Cortex of kidney (tissue), 1 donor: ENCODE results near the gene ARL4D.
"Not testable (repeated sequence)": the region's sequence is repeated elsewhere in the genome, so short reads cannot be mapped to it uniquely, and the experiment has no call there.

Experiments
- DNase-seq: peaks from one replicate; lab custom pipeline; 2025; lab: John Stamatoyannopoulos, UW

ARL4D gene, protein sequence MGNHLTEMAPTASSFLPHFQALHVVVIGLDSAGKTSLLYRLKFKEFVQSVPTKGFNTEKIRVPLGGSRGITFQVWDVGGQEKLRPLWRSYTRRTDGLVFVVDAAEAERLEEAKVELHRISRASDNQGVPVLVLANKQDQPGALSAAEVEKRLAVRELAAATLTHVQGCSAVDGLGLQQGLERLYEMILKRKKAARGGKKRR

GRCh38 chr17:43398724-43399595 is at the start of gene ARL4D:
TSS of gene ARL4D (plus strand) at chr17:43398993. CDS start at chr17:43399733, 740 bp downstream.
- DNase-seq: no peak

DNA sequence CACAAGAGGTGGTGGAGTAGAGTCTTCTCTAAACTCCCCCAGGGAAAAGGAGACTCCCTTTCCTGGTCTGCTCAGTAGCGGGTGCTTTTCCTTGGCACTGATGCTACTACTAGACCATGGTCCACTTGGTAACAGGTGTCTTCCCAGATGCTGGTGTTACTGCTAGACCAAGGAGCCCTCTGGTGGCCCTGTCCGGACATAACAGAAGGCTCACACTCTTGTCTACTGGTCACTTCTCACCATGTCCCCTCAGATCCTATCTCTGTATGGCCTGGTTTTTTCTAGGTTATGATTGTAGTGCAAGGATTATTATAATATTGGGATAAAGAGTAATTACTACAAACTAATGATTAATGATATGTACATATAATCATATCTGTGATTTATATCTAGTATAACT is 49.7 kb upstream of the ARL4D start:
- DNase-seq: no peak

- DNase-seq: no peak
These were observed 47.9 kb upstream of the ARL4D start for GRCh38 chr17:43350888-43351361.

- DNase-seq: no peak
These were observed 47.1 kb upstream of the ARL4D start for GRCh38 chr17:43351691-43352090.

DNA sequence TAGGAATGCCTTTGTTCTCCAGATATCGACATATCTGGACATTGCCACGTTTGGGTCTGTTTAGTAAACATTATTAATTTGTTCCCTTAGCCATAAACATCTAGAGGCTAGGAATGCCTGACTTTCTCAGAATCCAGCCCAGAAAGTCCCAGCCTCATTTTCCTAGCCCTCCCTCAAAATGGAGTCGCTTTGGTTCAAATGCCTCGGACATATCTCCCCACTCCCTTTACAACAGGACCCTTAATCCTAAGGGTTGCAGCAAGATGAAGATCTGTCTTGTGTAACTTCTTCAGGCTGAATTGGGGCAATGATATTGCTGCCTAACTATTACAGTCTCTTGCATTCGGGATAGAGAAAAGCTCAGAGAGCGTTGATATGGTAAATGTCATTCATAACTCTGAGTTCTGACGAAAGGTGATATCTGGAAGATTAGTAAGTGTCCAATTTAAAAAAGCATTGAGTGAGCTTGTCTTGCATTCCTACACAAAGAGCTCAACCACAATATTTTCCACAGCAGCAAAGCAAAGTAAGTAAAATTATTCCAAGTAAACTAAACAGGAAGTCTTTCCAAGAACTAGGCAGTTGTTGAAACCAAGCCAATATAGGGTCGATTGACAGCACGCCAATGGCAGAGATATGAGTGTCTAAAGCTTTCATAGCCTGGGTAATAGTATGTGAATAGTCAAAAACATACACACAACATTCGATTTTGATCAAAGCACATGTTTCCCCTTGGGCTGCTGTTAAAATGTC is 46.0 kb upstream of the ARL4D start:
- no peak for DNase-seq

- no peak for DNase-seq
These were observed 45.4 kb upstream of the ARL4D start for GRCh38 chr17:43353393-43353792.

- DNase-seq: no peak
These were observed 44.4 kb upstream of the ARL4D start for GRCh38 chr17:43354371-43354770.

DNA sequence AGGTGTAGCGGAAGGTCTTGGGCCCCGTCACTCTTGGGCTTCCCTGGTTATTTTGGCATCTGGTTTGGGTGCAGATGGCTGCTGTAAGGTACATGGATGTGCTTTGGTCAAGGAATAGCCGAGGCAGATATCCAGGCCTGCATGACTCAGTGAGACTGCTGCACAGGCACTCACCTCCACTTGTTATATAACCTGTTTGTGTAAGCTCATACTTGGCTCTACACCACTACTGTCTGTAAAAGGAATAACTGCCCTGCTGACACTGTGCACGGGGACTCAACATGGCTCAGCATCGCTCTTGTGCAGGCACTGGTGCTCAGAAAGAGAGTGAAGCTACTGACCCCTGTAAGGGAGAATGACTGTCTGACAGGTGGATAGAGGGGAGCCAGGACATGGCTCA is 42.3 kb upstream of the ARL4D start:
- no peak for DNase-seq

GRCh38 chr17:43356999-43357398 is 41.8 kb upstream of the ARL4D start:
- DNase-seq: no peak

- DNase-seq: no peak
These were observed 39.2 kb upstream of the ARL4D start for GRCh38 chr17:43359469-43360110.

DNA sequence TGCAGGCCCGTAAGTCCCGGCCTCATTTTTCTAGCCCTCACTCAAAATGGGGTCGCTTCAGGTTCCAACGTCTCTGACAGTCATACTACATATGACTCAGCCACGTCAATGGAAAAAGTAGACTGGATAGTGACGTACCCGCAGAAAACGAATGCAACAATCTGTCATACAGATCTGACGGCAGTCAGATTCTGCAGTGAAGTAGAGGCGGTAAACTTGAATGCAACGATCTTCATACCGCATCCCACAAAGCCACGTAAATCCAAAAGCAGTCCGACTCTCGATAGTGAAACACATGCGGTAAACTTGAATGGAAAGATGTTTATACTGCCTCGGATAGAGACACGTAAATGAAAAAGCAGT is 38.4 kb upstream of the ARL4D start:
- no peak for DNase-seq

DNA sequence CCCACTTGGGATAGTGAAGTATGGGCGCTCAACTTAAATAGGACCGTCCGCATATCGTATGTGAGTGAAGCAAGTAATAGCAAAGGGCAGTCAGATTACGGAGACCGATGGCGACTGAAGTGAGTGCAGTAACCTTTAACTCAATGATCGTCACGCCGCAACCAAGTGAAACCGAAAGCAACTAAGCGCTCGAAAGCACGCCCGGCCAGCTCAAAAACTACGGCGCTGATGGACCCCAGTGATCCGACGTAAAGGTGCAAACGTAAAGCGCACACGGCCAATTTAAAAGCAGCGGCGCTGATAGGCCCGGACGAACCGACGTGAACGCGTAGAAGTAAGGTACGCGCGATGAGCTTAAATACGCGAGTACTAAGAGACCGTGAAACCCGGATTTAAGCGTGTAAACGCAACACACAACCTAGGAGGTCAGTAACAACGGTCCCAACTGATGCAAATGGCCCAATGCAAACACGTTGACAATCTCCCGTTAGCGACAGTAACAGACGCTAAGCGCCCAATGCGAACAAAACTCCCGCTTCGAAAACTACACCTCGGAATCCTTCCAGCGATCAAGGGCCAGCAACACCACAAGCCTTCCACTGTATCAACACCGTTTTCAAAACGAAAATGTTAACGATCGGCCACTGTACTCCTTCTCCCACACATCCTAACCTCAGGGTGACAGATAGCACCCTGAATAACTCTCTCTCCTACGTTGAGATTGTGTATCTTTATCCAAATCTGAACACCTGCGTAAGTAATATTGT is 37.9 kb upstream of the ARL4D start:
- no peak for DNase-seq

GRCh38 chr17:43363181-43363925 is 35.4 kb upstream of the ARL4D start:
- no peak for DNase-seq

- no peak for DNase-seq
These were observed 34.9 kb upstream of the ARL4D start for GRCh38 chr17:43363926-43364285.

- DNase-seq: no peak
These were observed 33.4 kb upstream of the ARL4D start for GRCh38 chr17:43365356-43365755.

DNA sequence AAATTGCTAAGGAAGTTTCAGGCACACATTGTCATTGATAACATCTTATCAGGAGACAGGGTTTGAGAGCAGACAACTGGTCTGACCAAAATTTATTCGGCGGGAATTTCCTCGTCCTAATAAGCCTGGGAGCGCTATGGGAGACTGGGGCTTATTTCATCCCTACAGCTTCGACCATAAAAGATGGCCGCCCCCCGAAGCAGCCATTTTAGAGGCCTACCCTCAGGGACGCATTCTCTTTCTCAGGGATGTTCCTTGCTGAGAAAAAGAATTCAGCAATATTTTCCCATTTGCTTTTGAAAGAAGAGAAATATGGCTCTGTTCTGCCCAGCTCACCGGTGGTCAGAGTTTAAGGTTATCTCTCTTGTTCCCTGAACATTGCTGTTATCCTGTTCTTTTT is 32.9 kb upstream of the ARL4D start:
- DNase-seq: not testable (repeated sequence)

DNA sequence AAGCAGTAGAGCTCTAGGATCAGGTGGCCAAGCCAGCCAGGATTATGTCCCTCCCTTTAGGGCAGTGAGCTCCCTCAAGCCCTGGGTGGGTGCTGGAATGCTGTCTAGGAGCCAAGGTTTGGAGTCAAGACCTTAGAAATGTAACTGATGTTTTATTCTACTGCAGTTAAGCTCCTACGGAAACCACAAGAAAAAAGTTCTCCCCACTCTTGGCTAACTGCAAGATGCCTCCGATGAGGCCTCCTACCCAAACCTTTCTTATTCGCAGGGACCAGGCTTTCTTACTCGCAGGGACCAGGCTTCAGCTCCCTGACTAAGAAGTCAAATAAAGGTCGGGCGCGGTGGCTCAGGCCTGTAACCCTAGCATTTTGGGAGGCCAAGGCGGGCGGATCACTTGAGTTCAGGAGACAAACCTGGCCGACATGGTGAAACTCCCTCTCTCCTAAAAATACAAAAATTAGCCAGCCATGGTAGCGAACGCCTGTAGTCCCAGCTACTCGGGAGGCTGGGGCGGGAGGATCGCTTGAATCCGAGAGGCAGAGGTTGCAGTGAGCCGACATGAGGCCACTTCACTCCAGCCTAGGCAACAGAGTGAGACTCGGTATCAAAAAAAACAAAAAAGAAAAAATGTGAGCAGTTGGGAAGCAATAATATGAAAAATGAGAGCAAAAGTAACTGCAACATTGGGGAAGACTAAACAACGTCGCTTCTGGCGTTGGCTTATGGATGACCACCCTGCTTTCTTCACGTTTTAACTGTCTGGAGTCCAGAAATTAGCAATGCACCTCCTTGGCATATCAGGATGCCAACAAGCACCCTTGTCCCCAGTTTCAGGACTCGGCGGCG is 31.7 kb upstream of the ARL4D start:
- DNase-seq: no peak

GRCh38 chr17:43367737-43368242 is 31.0 kb upstream of the ARL4D start:
- DNase-seq: no peak

DNA sequence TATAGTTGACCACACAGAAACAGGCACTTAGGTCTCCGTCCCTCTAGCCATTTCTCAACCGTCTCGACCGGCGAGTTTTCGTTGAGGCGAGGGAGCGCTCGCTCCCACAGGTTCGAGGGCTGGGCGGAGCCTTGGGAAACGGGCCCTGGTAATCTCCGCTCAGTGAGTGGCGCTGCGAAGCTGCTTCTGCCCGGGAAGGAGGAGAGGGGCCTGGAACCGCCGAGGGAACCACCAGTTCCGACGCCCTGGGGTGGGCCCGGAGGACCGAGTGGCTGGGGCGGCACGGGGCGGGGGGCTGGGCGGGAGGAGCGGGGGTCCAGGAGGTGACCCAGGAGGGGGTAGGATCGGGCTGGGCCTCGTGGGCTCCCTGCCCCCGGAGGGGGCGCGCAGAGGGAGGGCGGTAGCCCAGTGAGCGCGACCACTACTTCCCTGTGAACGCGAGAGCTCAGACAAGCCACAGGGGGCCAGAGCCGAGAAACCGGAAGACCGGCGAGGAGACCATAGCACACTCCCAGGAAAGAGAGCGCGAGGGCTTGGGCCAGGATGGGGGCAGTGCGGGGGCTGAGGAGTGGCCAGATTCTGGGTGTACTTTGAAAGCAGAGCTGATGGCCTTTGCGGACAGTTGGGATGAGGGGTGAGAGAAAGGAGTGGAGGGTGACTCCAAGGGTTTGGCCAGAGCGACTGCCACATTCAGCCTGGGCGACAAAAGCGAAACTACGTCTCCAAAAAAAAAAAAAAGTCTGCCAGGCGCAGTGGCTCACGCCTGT is 29.9 kb upstream of the ARL4D start:
- no peak for DNase-seq
